ENCODE data around the gene LPP.

LPP gene

DNA sequence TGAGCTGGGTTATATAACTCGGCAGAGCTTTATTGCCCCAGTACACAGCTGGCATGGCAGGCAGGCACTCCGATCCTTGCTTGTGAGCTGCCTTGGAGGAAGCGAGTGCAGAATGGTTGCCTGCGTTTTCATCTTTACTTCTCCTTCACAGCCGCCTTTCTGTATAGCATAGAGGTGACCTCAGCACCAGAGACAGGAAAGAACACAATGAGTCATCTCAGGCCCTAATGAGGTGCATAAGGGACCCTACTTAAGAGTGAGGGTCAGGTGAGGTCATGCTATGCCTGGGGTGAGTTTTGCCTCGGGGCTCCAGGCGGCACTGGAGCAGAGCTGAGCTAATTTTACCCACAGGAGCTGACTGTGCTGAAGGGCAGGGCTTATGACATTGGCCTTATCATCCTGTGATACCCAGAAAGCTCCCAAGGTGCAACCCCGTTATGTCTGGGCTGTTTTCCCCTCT lies 43.5 kb downstream of the LPP start:
- no peak for DNase-seq (ENCODE audit: low read depth, low spot score)

DNA sequence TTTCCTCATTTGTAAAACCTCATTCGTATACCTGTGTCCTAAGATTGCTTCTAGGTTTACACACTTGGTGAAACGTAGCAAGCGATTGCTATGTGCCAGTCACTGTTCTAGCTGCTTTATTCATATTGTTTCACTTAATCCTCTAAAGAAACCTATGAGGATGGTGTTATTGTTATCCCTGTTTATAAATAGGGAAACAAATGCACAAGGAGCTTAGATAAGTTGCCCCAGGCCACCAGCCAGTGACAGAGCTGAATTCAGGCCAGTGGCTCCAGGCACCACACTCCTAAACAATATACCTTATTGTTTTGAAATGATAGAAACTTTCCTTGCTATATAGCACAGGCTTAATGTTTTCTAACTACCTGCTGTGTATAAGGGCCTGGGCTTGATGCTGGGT lies 44.0 kb downstream of the LPP start:
- DNase-seq (ENCODE audit: low read depth, low spot score) = no peak

DNA sequence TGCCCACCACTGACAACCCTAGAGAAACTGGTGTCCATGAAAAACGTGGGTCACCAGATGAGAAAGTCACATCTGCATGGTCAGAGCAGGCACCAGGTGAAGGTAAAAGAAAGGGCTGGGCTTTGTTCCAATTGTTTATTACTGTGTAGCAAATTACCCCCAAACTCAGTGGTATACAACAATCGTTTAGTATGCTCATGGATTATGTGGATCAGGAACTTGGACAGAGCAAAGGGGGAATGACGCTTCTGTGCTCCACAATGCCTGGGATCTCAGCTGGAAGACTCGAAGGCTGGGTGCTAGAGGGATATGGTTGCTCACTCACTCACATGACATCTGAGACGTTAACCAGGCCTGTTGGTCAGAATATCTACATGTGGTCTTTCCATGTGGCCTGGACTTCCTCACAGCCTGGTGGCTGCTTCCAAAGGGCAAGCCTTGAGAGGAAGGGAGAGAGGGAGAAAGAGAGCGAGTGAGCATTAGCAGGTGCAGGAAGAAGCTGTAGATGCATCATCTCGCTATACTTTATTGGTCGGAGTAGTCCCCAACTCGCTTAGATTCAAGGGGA lies 44.9 kb downstream of the LPP start:
- no peak for DNase-seq (ENCODE audit: low read depth, low spot score)

DNA sequence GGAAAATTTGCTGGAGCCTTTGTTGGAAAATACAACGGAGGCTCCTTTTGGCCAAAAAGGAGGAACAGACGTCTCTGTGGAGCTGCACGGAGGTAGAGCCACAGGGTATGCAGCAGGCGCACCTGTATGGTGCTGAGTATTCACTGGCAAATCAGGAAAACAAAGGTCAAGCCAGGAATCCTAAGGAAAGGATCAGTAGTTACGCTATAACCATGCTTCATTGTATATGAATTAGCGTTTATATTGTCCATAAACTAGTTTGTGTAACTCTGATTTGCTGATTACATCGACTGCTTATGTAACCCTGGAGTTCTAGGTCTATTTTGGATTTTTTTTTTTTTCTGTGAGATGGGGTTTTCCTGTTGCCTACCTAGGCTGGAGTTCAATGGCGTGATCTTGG lies 45.4 kb downstream of the LPP start:
- DNase-seq (ENCODE audit: low read depth, low spot score) = no peak

DNA sequence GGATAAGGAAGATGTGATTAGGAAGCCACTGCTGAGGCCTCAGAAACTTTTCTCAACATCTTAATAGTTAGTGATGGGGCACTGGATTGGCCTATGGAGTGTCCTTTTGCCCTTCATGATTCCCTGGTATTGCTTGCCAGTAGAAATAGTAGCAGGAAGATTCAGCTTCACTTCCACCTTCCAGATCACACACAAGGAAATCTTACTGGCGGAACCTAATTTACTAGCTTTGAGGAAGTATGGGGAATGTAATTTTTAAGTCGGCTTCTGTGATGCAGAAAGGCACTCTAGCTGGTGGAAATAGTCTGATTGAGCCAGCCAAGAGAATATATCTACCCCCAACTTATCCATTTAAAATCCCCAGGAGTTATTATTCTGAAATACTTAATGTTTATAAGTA lies 46.5 kb downstream of the LPP start:
- no peak for DNase-seq (ENCODE audit: low read depth, low spot score)

DNA sequence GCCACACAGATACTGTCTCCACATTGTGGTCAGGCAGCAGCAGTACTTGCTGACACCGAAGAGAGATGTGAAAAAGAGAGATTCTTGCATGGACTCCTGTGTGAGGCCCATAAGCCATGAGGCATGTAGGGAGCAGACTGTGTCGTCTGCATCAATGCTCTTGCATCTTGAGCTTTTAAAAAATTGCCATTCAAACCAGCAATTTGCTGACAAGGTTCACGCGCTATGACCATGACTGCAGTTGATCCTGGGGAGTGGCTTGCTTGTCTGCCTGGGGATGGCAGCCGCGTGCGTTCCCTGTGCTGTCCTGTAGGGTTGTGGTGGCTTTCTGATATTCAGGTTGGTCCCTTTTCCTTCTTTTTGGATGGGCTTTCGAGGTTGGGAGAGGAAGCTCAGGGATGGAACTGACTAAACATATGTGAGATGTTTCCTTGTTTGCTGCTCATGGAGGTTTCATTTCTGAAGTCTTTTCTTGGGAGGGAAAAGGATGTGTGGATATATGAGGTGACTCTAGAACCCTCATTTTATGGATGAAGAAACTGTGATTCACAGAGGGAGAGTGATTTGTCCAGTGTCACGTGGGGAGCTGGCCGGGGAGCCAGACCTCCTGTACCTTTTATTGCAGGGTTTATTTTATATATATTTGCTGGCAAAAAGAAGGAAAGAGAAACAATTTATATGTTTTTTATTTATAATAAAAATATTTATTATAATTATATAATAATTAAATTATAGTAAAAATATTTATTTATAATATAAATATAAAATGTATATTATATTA lies 48.6 kb downstream of the LPP start:
- DNase-seq (ENCODE audit: low read depth, low spot score) = no peak

DNA sequence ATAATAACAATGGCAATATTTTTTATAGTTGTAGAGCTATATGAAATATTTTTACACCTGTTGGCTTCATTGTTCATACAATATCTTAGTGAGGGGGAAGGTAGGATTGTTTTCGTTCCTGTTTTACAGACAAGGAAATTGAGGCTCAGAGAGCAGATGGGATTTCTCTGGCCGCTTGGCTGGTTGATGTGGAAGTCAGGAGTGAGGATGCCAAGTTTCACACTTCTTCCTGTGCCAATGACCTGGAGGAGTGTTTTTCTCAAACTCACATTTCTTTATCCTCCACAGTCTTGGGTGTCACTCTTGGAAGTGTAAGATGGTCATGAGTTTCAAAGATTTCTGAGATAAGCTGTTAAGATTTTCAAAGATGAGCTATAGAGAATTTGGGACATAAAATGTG lies 50.6 kb downstream of the LPP start:
- DNase-seq (ENCODE audit: low read depth, low spot score) = no peak

DNA sequence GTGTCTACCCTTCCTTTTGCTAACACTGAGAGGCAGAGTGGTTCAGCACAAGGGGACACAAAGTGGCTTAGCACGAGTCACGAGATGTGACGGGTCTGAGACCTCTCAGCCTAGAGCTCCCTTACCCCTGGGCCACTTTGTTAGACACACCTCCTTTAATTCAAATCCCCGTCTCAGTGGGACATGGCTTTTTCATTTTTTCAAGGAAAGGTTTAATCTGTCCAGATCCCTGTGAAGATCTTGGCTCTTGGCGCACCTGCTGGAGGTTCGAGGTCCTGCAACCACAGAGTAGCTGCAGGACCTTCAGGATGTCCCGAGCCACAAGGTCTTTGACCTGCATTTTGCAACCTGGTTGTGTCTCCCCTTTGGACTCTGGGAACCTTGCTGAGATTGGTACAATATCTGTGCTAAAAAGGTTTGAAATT lies 52.0 kb downstream of the LPP start:
- DNase-seq (ENCODE audit: low read depth, low spot score) = no peak

DNA sequence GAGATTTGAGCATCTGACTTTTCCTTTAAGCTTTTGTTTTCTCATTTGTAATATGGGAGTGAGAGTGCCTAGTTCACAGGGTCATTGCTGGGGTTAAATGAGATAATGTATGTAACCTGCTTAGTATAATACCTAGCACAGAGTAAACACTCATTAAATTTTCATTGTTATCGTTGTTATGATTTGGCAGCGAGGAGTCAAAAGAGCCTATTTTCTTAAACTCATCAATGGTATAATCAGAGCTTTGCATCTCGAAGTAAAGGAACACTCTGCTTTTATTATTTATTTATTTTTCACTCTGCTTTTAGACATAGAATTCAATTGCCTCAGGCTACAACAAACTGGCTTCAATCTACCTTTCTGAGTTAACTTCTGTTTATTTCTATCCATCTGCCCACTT lies 52.8 kb downstream of the LPP start:
- DNase-seq (ENCODE audit: low read depth, low spot score) = no peak

DNA sequence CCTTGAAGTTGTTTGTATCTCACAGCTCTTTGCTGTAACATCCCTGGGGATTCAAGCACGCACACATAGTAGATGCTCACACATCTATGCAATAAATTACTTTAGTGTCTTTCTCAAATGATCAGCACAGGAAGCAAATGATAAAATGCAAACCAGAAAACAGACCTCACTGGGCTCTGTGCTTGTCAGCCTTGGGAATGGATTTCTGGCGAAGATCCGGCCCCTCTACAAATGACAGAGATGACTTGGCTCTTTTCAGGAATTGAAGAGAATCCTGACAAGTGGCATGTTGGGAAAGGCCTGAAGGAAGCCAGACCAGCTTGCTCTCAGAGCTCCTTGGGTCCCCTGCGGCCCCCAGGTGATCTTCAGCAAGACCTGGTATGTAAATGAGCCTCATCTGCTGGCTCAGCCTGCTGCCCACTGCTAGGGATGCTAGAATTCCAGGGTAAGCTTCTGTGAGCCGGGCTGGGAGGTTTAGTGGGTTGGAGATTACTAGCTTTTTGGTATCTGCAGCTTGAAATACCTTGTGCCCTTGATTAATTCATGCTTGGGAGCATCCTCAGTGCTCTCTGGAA lies 54.1 kb downstream of the LPP start:
- DNase-seq (ENCODE audit: low read depth, low spot score) = no peak

DNA sequence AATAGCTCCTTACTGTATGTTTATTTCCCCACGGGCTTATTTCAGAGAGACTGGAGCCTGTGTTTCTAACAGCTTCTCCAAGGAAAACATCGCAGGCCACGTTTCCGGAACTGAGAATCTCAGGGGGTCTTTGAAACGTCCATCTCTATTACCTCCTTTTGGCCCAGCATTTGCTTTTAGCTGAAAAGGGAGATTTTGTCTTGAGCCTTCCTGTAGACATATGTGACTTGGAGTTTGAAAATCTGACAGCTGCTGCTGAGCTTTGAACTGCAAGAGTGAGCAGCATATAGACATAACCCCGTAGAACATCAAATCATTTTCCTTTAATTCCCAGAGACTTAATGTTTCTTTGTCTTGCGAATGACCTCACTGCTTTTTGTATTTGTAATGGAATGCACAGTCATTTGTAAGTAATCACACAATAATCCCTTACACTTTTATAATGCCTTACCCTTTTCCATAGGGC lies 54.6 kb downstream of the LPP start:
- DNase-seq (ENCODE audit: low read depth, low spot score) = peak; percentile 63

DNA sequence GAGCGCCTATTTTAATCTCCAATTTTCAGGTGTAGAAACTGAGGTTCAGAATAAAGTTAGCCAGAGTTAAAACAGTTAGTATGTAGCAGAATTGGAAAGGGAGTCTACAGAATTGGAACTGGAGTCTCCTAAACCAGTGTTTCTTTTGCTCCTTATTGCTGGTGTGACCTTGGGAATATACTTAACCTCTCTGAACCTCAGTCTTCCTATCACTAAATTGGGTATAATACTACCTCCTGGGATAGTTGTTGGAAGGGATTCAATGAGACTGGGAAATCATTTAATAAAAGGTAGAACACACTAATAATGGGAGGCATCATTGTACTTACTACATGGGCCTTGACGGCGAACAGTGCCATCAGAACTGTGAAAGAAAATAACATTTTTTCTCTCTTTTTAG lies 55.1 kb downstream of the LPP start:
- no peak for DNase-seq (ENCODE audit: low read depth, low spot score)

DNA sequence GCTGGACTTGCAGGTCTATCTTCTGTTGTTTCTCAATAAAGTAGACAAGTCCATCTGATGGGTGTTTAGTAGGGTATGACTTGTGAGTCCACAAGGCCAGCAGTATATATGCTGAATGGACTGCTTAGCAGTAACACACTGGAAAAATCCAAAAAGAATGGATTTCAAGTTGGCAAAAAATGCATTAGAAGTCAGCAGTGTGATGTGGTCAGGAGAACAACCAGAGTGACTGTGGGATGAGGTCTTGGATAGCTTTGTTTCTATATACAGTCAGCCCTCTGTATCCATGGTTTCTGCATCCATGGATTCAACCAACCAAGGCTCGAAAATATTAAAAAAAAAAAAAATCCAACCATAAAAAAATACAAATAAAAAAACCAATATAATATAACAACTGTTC lies 55.8 kb downstream of the LPP start:
- no peak for DNase-seq (ENCODE audit: low read depth, low spot score)

DNA sequence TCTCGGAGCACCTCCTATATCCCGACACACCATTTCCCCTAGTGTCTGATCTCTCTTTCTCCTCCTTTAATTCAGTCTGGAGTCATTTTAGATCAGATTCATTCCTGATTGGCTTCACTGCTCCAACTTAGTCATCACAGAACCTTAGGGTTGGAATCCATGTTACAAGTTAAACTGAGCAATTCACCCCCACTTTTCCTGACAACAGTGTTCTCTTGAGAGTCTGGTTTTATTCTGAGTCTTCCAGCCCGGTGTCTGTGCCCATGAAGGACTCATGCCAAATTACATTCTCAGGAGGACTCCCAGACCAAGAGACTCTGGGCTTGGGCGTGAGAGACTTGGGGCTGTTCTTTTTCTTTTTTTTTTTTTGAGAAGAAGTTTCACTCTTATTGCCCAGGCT lies 57.5 kb downstream of the LPP start:
- no peak for DNase-seq (ENCODE audit: low read depth, low spot score)

DNA sequence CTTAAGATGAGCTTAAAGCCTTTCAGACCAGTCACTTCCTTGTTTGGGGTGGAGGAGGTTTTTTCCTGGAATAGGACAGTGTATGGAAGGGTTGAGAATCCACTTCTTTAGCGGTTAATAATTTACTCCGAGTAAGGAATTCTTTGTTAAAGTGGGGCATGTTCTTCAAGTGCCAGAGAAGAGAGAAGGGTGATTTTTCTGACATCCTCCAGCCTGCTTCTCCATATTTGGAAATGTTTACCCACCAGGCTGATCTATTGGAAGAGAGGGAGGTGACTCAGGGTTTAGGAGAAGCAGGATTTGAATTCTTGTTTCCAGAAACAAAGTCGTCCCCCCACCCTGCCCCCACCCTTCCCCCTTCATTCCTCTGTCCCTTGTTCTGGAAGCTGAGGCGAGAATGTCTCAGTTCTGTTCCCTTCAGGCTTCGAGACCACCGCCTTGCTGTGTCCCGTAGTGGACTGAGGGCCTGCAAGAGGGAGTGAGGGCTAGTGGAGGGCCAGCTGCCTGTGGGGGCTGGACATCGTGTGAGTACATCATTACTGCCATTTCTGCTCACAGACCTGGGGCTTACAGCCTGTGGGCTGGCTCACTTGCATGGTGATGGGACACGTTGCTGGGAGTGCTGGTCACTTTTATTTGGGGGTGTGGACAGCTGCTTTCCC lies 58.5 kb downstream of the LPP start:
- DNase-seq (ENCODE audit: low read depth, low spot score) = no peak

DNA sequence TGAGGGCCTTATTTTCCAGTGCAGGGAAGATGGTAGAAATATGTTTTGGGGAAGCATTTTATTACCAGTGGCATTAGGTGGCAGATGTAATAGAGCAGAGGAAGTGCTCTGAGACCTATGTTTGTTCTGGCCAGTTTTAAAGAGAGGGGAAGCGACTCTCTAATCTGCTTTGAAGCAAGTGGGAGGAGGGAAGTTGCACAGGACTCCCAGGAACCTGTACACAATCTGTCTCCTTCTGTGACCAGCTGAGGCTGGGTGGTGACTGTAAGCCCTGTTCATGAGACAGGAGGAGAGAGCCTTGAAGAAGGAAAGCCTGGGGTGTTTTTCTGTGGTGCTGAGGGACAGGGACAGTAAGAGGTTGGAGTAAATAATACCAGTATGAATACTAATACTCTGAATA lies 60.5 kb downstream of the LPP start:
- no peak for DNase-seq (ENCODE audit: low read depth, low spot score)

DNA sequence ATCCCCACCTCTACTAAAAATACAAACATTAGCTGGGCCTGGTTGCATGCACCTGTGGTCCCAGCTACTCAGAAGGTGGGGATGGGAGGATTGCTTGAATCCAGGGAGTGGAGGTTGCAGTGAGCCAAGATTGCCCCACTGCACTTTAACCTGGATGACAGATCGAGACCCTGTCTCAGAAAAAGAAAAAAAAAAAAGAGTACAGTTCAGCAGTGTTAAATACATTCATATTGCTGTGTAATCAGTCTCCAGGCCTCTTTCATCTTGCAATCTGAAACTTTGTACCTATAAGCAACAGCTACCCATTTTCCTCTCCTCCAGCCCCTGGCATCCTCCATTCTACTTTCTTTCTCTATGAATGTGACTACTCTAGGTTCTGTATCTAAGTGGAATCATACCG lies 61.2 kb downstream of the LPP start:
- DNase-seq (ENCODE audit: low read depth, low spot score) = no peak

DNA sequence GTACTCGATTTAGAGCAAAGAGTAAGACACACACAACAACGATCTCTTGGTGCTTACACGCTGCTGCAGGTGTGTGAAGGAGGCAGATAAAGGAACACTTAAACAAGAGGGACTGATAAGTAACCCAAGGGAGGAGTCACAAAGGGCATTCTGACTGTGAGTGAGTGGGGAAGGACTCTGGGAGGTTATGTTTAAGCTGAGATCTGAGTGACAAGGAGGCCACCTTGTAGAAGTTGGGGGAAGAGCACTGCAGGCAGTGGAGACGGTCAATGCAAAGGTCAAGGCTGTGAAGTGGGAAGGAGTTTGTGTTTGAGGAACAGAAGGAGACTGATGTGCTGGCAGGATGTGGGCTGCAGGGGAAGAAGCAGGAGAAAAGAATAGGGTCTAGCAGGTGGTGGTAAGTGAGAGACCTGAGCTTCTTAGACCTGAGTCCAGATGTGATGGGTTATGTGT lies 63.1 kb downstream of the LPP start:
- no peak for DNase-seq (ENCODE audit: low read depth, low spot score)

DNA sequence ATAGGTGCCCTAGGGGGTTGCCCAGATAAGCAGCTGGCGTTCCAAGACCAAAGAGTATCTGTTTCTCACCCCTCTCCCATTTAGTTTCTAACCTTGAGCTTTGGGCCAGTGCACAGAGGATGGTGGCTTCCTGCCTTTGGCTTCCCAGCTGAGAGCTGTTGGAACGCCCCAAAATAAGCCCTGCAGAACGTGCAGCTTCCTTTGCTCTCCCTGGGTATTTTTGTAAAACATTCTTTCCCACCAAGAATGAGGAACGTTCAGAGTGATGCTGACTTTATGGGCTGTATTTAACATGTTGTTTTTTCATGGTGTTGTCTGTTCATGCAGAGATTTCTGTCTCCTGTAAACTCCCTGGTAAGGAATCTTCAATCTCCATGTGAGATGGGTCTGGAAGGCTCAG lies 63.8 kb downstream of the LPP start:
- peak; percentile 44 for DNase-seq (ENCODE audit: low read depth, low spot score)

DNA sequence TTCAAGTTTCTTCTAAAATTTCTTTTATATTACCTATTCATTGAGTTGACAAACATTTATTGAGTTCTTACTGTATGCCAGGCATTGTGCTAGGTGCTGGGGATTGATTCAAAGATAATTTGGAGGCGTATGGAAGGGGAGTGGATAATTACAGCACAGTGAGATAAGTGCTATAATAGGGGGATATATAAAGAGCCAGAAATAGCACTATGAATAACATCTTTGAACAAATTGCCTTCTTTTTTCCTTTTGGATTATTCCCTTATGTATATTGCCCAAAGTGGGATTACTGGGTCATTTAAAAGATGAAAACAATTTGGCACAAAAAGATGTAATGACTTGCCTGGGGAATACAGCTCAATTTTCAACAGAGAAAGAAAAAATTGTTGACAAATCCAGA lies 64.6 kb downstream of the LPP start:
- DNase-seq (ENCODE audit: low read depth, low spot score) = no peak

DNA sequence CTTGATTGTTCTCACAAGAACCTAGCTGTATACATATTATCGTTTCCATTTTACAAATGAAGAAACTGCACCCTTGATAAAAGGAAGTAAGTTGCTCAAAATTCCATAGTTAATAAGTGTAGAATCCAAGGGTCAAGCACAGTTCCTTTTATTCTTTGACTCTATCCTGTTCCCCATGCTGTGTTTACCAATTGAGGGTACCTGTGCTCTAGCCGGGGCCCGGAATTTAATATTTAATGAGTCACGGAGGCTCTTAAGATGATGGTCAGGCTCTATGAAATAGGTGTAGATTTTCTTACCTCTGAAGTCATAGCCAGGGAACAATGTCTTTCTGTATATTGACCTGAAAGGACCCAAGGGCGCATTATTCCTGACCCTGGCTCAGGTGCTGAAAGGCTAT lies 65.2 kb downstream of the LPP start:
- no peak for DNase-seq (ENCODE audit: low read depth, low spot score)

DNA sequence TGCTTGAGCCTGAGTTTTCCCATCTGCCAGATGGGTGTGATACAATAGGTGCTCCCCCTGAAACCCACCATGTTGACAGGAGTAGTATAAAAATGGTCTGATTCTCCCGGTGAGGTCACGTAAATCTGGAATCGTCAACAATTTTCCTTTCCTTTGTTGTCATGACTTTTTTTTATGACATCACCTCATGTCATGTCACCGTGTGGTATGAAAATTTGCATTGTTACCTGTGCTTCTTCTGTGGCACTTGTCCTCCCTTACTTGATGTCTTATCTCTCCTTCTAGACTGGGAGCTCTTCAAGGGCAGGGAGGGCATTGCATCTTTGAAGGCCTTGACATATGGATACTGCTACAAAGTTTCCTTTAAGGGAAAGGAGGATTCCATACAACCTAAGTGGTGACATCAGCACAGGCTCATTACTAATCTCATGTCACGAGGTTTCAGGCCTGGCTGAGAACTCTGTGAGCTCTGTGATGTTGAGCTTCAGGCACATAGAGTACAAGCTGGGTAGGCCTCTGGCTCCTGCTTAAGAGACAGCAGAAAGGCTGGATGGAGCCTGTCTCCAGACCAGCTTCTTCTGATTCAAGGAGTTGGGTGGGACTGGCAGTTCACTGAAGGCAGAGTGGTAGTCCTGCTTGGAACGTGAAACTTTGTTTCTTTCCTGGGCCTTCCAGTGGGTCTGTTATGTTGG lies 66.3 kb downstream of the LPP start:
- DNase-seq (ENCODE audit: low read depth, low spot score) = no peak
